Ectodermal cell (in vitro differentiated cells): ENCODE measurements around the gene MTMR1.

Experiments used
- H3K27ac ChIP-seq: 2 replicates; pipeline ENCODE4 v1.7.0; 2013; ENCODE audit warnings: mild to moderate bottlenecking, low read depth, low read length; ENCODE audit not compliant: insufficient read depth, poor library complexity, severe bottlenecking
- H3K27me3 ChIP-seq: 2 replicates; pipeline ENCODE4 v1.7.0; 2013; ENCODE audit warnings: mild to moderate bottlenecking, low read length; ENCODE audit not compliant: insufficient read depth, control insufficient read depth, poor library complexity, severe bottlenecking
- H3K36me3 ChIP-seq: one replicate; pipeline ENCODE4 v1.7.0; 2013; ENCODE audit warnings: low read length; ENCODE audit not compliant: control insufficient read depth, insufficient read depth
- H3K4me1 ChIP-seq: one replicate; pipeline ENCODE4 v1.7.0; 2013; ENCODE audit warnings: low read length; ENCODE audit not compliant: control insufficient read depth, insufficient read depth
- H3K4me3 ChIP-seq: 2 replicates; pipeline ENCODE4 v1.7.0; 2013; ENCODE audit warnings: low read depth, low read length, control low read depth; ENCODE audit not compliant: insufficient read depth
- H3K9me3 ChIP-seq: 2 replicates; pipeline ENCODE4 v1.7.0; 2013; ENCODE audit warnings: mild to moderate bottlenecking, low read length, moderate library complexity; ENCODE audit not compliant: control insufficient read depth
- WGBS, 2 experiments: methylation state at CpG; one replicate each; pipeline ENCODE4 v1.1.7; 2013; ENCODE audit warnings: missing lambda C conversion rate in 2 of 2; 5-methylcytosine and 5-hydroxymethylcytosine counted together

The MTMR1 gene

GRCh38 chrX:150767475-150768131, 74.4 kb downstream of the MTMR1 start:
- Histone ChIP-seq H3K4me1 (no peaks in the 10 kb centered on the region), H3K27ac (no peak overlapping the region), H3K36me3 (no peaks in the 10 kb centered on the region), H3K4me3 (no peak overlapping the region), H3K27me3 (no peaks in the 10 kb centered on the region), H3K9me3 (no peaks in the 10 kb centered on the region)
- 93 to 96% methylated on average over 17 of the region's 17 CpGs for WGBS, 2 experiments

GRCh38 chrX:150768132-150768485, 74.9 kb downstream of the MTMR1 start:
- H3K27ac ChIP-seq = no peak overlapping the region
- WGBS, 2 experiments = 97 to 98% methylated on average over 10 of the region's 10 CpGs
- no peaks in the 10 kb centered on the region for H3K9me3 ChIP-seq
- no peaks in the 10 kb centered on the region for H3K4me1 ChIP-seq
- H3K4me3 ChIP-seq = no peak overlapping the region
- no peaks in the 10 kb centered on the region for H3K36me3 ChIP-seq
- H3K27me3 ChIP-seq = no peaks in the 10 kb centered on the region

GRCh38 chrX:150768580-150769190, 75.5 kb downstream of the MTMR1 start:
- no peaks in the 10 kb centered on the region for H3K4me1 ChIP-seq
- no peaks in the 10 kb centered on the region for H3K36me3 ChIP-seq
- WGBS, 2 experiments = 96% methylated on average over 19 of the region's 19 CpGs
- H3K27me3 ChIP-seq = no peaks in the 10 kb centered on the region
- no peak overlapping the region for H3K4me3 ChIP-seq
- no peaks in the 10 kb centered on the region for H3K9me3 ChIP-seq
- H3K27ac ChIP-seq = no peak overlapping the region

- Histone ChIP-seq H3K27me3 (no peaks in the 10 kb centered on the region), H3K4me1 (no peaks in the 10 kb centered on the region), H3K9me3 (no peaks in the 10 kb centered on the region), H3K27ac (no peak overlapping the region), H3K36me3 (no peaks in the 10 kb centered on the region), H3K4me3 (no peak overlapping the region)
- 92 to 95% methylated on average over 13 of the region's 13 CpGs for WGBS, 2 experiments
Measured at GRCh38 chrX:150769408-150769807, 76.2 kb downstream of the MTMR1 start.

- H3K4me3 ChIP-seq = no peak overlapping the region
- H3K4me1 ChIP-seq = no peaks in the 10 kb centered on the region
- WGBS, 2 experiments = 93 to 95% methylated on average over 17 of the region's 17 CpGs
- H3K36me3 ChIP-seq = no peaks in the 10 kb centered on the region
- H3K27me3 ChIP-seq = no peaks in the 10 kb centered on the region
- no peak overlapping the region for H3K27ac ChIP-seq
- no peaks in the 10 kb centered on the region for H3K9me3 ChIP-seq
Measured at GRCh38 chrX:150770623-150771022, 77.4 kb downstream of the MTMR1 start.

- Histone ChIP-seq H3K27me3 (no peaks in the 10 kb centered on the region), H3K27ac (no peak overlapping the region), H3K9me3 (no peaks in the 10 kb centered on the region), H3K4me1 (no peaks in the 10 kb centered on the region), H3K36me3 (no peaks in the 10 kb centered on the region), H3K4me3 (no peak overlapping the region)
- 93 to 94% methylated on average over 16 of the region's 16 CpGs for WGBS, 2 experiments
Measured at GRCh38 chrX:150771116-150771515, 77.9 kb downstream of the MTMR1 start.

GRCh38 chrX:150772150-150772970, 79.2 kb downstream of the MTMR1 start:
- no peaks in the 10 kb centered on the region for H3K36me3 ChIP-seq
- H3K4me1 ChIP-seq = no peaks in the 10 kb centered on the region
- no peak overlapping the region for H3K27ac ChIP-seq
- no peaks in the 10 kb centered on the region for H3K27me3 ChIP-seq
- 41% methylated on average over 26 of the region's 26 CpGs for WGBS, 2 experiments
- H3K4me3 ChIP-seq = no peak overlapping the region
- no peaks in the 10 kb centered on the region for H3K9me3 ChIP-seq

GRCh38 chrX:150773117-150773516, 79.9 kb downstream of the MTMR1 start:
- no peaks in the 10 kb centered on the region for H3K9me3 ChIP-seq
- H3K4me1 ChIP-seq = no peaks in the 10 kb centered on the region
- H3K27me3 ChIP-seq = no peaks in the 10 kb centered on the region
- H3K27ac ChIP-seq = no peak overlapping the region
- no peak overlapping the region for H3K4me3 ChIP-seq
- 93 to 96% methylated on average over 8 of the region's 8 CpGs for WGBS, 2 experiments
- no peaks in the 10 kb centered on the region for H3K36me3 ChIP-seq

GRCh38 chrX:150773634-150774033, 80.4 kb downstream of the MTMR1 start:
- no peaks in the 10 kb centered on the region for H3K27me3 ChIP-seq
- H3K4me3 ChIP-seq = no peak overlapping the region
- H3K27ac ChIP-seq = no peak overlapping the region
- no peaks in the 10 kb centered on the region for H3K9me3 ChIP-seq
- H3K36me3 ChIP-seq = no peaks in the 10 kb centered on the region
- WGBS, 2 experiments = 93 to 97% methylated on average over 4 of the region's 4 CpGs
- no peaks in the 10 kb centered on the region for H3K4me1 ChIP-seq

GRCh38 chrX:150774798-150775568, 81.8 kb downstream of the MTMR1 start:
- Histone ChIP-seq H3K4me3 (no peak overlapping the region), H3K4me1 (no peaks in the 10 kb centered on the region), H3K27me3 (no peaks in the 10 kb centered on the region), H3K9me3 (no peaks in the 10 kb centered on the region), H3K36me3 (no peaks in the 10 kb centered on the region), H3K27ac (no peak overlapping the region)
- WGBS, 2 experiments = 93 to 95% methylated on average over 14 of the region's 14 CpGs
